ENCODE data around the gene SORCS2. TPM values are rescaled to one million over a fixed set of nuclear protein-coding genes. Genes with fewer than 3 reads are reported as not detected.
A peak's percentile ranks its signal among the peaks of the same experiment; 100 is the strongest.
"Not testable (repeated sequence)": the region's sequence is repeated elsewhere in the genome, so short reads cannot be mapped to it uniquely, and the experiment has no call there.

SORCS2 gene
- total and polyA plus RNA-seq, 9 donors, result 7.4 to 24.9 (median 13.0) TPM

GRCh38 chr4:7575426-7575825, 383.1 kb downstream of the SORCS2 start:
- WGBS (ENCODE audit: insufficient coverage), result 57% methylated on average over 4 of the region's 6 CpGs
- H3K9me3 ChIP-seq (replicated peaks; ENCODE audit: control insufficient read depth, low read depth, low read length), result peaks cover 9% of the 10 kb centered on the region

GRCh38 chr4:7577361-7578039, 385.2 kb downstream of the SORCS2 start:
- not testable (repeated sequence) for H3K9me3 ChIP-seq (replicated peaks; ENCODE audit: control insufficient read depth, low read depth, low read length); H3K4me1 ChIP-seq (ENCODE audit: control insufficient read depth, insufficient read depth, low read length); H3K27ac ChIP-seq (ENCODE audit: low read length); H3K27me3 ChIP-seq (ENCODE audit: control insufficient read depth, insufficient read depth, low read length); DNase-seq; H3K36me3 ChIP-seq (ENCODE audit: control insufficient read depth, insufficient read depth, low read length); H3K4me3 ChIP-seq (ENCODE audit: low read length)
- WGBS (ENCODE audit: insufficient coverage), result 90% methylated on average over 10 of the region's 11 CpGs

More at GRCh38 chr4:7575426-7575825, 383.1 kb downstream of the SORCS2 start:
- H3K27me3 ChIP-seq (ENCODE audit: control insufficient read depth, insufficient read depth, low read length), result peaks cover 8% of the 10 kb centered on the region
- no peaks in the 10 kb centered on the region for H3K36me3 ChIP-seq (ENCODE audit: control insufficient read depth, insufficient read depth, low read length)
- H3K4me1 ChIP-seq (ENCODE audit: control insufficient read depth, insufficient read depth, low read length), result no peaks in the 10 kb centered on the region
- DNase-seq, result no peak
- no peak overlapping the region for H3K27ac ChIP-seq (ENCODE audit: low read length)
- no peak overlapping the region for H3K4me3 ChIP-seq (ENCODE audit: low read length)

GRCh38 chr4:7581477-7581876, 389.1 kb downstream of the SORCS2 start:
- H3K4me3 ChIP-seq (ENCODE audit: low read length), result no peak overlapping the region
- no peaks in the 10 kb centered on the region for H3K36me3 ChIP-seq (ENCODE audit: control insufficient read depth, insufficient read depth, low read length)
- no peaks in the 10 kb centered on the region for H3K27me3 ChIP-seq (ENCODE audit: control insufficient read depth, insufficient read depth, low read length)
- peaks cover 6% of the 10 kb centered on the region for H3K9me3 ChIP-seq (replicated peaks; ENCODE audit: control insufficient read depth, low read depth, low read length)
- no peak overlapping the region for H3K27ac ChIP-seq (ENCODE audit: low read length)
- WGBS (ENCODE audit: insufficient coverage), result 0% methylated on average over 3 of the region's 8 CpGs
- DNase-seq, result peak; percentile 76
- H3K4me1 ChIP-seq (ENCODE audit: control insufficient read depth, insufficient read depth, low read length), result no peaks in the 10 kb centered on the region

GRCh38 chr4:7582313-7583097, 390.2 kb downstream of the SORCS2 start:
- DNase-seq, result no peak
- 95% methylated on average over 11 of the region's 16 CpGs for WGBS (ENCODE audit: insufficient coverage)
- H3K4me3 ChIP-seq (ENCODE audit: low read length), result no peak overlapping the region
- no peak overlapping the region for H3K27ac ChIP-seq (ENCODE audit: low read length)
- no peaks in the 10 kb centered on the region for H3K36me3 ChIP-seq (ENCODE audit: control insufficient read depth, insufficient read depth, low read length)
- peaks cover under 1% of the 10 kb centered on the region for H3K27me3 ChIP-seq (ENCODE audit: control insufficient read depth, insufficient read depth, low read length)
- H3K4me1 ChIP-seq (ENCODE audit: control insufficient read depth, insufficient read depth, low read length), result no peaks in the 10 kb centered on the region
- H3K9me3 ChIP-seq (replicated peaks; ENCODE audit: control insufficient read depth, low read depth, low read length), result peaks cover 3% of the 10 kb centered on the region

GRCh38 chr4:7584098-7584497, 391.8 kb downstream of the SORCS2 start:
- Histone ChIP-seq H3K27me3 (ENCODE audit: control insufficient read depth, insufficient read depth, low read length) (peaks cover 5% of the 10 kb centered on the region), H3K4me1 (ENCODE audit: control insufficient read depth, insufficient read depth, low read length) (no peaks in the 10 kb centered on the region), H3K4me3 (ENCODE audit: low read length) (no peak overlapping the region), H3K9me3 (replicated peaks; ENCODE audit: control insufficient read depth, low read depth, low read length) (no peaks in the 10 kb centered on the region), H3K27ac (ENCODE audit: low read length) (no peak overlapping the region), H3K36me3 (ENCODE audit: control insufficient read depth, insufficient read depth, low read length) (no peaks in the 10 kb centered on the region)
- WGBS (ENCODE audit: insufficient coverage), result no CpG with 5 or more reads among the region's 1 CpG
- DNase-seq, result peak; percentile 63

- DNase-seq, result no peak
- Histone ChIP-seq H3K27me3 (ENCODE audit: control insufficient read depth, insufficient read depth, low read length) (peaks cover 6% of the 10 kb centered on the region), H3K4me3 (ENCODE audit: low read length) (no peak overlapping the region), H3K36me3 (ENCODE audit: control insufficient read depth, insufficient read depth, low read length) (no peaks in the 10 kb centered on the region), H3K4me1 (ENCODE audit: control insufficient read depth, insufficient read depth, low read length) (no peaks in the 10 kb centered on the region), H3K9me3 (replicated peaks; ENCODE audit: control insufficient read depth, low read depth, low read length) (no peaks in the 10 kb centered on the region), H3K27ac (ENCODE audit: low read length) (no peak overlapping the region)
- 82% methylated on average over 7 of the region's 9 CpGs for WGBS (ENCODE audit: insufficient coverage)
Measured at GRCh38 chr4:7584606-7585159, 392.3 kb downstream of the SORCS2 start.

GRCh38 chr4:7585768-7586167, 393.4 kb downstream of the SORCS2 start:
- Histone ChIP-seq H3K36me3 (ENCODE audit: control insufficient read depth, insufficient read depth, low read length) (no peaks in the 10 kb centered on the region), H3K27me3 (ENCODE audit: control insufficient read depth, insufficient read depth, low read length) (peaks cover 12% of the 10 kb centered on the region), H3K9me3 (replicated peaks; ENCODE audit: control insufficient read depth, low read depth, low read length) (no peaks in the 10 kb centered on the region), H3K4me3 (ENCODE audit: low read length) (no peak overlapping the region), H3K4me1 (ENCODE audit: control insufficient read depth, insufficient read depth, low read length) (no peaks in the 10 kb centered on the region), H3K27ac (ENCODE audit: low read length) (no peak overlapping the region)
- no peak for DNase-seq
- 80% methylated on average over 1 of the region's 3 CpGs for WGBS (ENCODE audit: insufficient coverage)

GRCh38 chr4:7587433-7588405, 395.4 kb downstream of the SORCS2 start:
- no peak overlapping the region for H3K4me3 ChIP-seq (ENCODE audit: low read length)
- H3K36me3 ChIP-seq (ENCODE audit: control insufficient read depth, insufficient read depth, low read length), result no peaks in the 10 kb centered on the region
- no peaks in the 10 kb centered on the region for H3K9me3 ChIP-seq (replicated peaks; ENCODE audit: control insufficient read depth, low read depth, low read length)
- DNase-seq, result no peak
- 63% methylated on average over 23 of the region's 23 CpGs for WGBS (ENCODE audit: insufficient coverage)
- H3K27ac ChIP-seq (ENCODE audit: low read length), result no peak overlapping the region
- H3K27me3 ChIP-seq (ENCODE audit: control insufficient read depth, insufficient read depth, low read length), result peaks cover 18% of the 10 kb centered on the region
- no peaks in the 10 kb centered on the region for H3K4me1 ChIP-seq (ENCODE audit: control insufficient read depth, insufficient read depth, low read length)

- no peaks in the 10 kb centered on the region for H3K36me3 ChIP-seq (ENCODE audit: control insufficient read depth, insufficient read depth, low read length)
- no peaks in the 10 kb centered on the region for H3K9me3 ChIP-seq (replicated peaks; ENCODE audit: control insufficient read depth, low read depth, low read length)
- no peaks in the 10 kb centered on the region for H3K4me1 ChIP-seq (ENCODE audit: control insufficient read depth, insufficient read depth, low read length)
- H3K27me3 ChIP-seq (ENCODE audit: control insufficient read depth, insufficient read depth, low read length), result peaks cover 29% of the 10 kb centered on the region
- H3K4me3 ChIP-seq (ENCODE audit: low read length), result no peak overlapping the region
- WGBS (ENCODE audit: insufficient coverage), result 54% methylated on average over 5 of the region's 7 CpGs
- no peak overlapping the region for H3K27ac ChIP-seq (ENCODE audit: low read length)
- DNase-seq, result peak; percentile 37
Measured at GRCh38 chr4:7590189-7590588, 397.9 kb downstream of the SORCS2 start.
